HepG2 (cell line): ENCODE measurements around the gene LGALS1. TPM values are rescaled to one million over a fixed set of nuclear protein-coding genes. Genes with fewer than 3 reads are reported as not detected.

Experiments used
- ASH2L ChIP-seq: fragments of 300-600, 200-600 bp; sonication (generic); IDR thresholded peaks from 2 replicates; pipeline ENCODE4 v1.7.0; 2017; ENCODE audit warnings: low read depth, mild to moderate bottlenecking, moderate library complexity, mixed read lengths, low read length; ENCODE audit not compliant: insufficient read length
- FOXM1 ChIP-seq: sonication (generic); formaldehyde crosslinking; IDR thresholded peaks from 2 replicates; pipeline ENCODE4 v1.5.0; 2020; ENCODE audit warnings: missing genetic modification reagents
- FOXP1 ChIP-seq, 2 experiments: fragments of 450-650 bp in 1 of 2; IDR thresholded peaks; 2 replicates each; pipeline ENCODE4 v1.6.1; 2017 to 2018; ENCODE audit warnings: antibody characterized with exemption in 1 of 2
- HNF4A ChIP-seq: sonication (generic); formaldehyde crosslinking; IDR thresholded peaks from 2 replicates; pipeline ENCODE4 v1.4.0; 2020; ENCODE audit warnings: missing genetic modification reagents
- MXI1 ChIP-seq: IDR thresholded peaks from 3 replicates; pipeline ENCODE4 v1.6.1; 2012; ENCODE audit warnings: low read depth, low read length, inconsistent platforms, borderline replicate concordance
- NFKB2 ChIP-seq: sonication (generic); formaldehyde crosslinking; IDR thresholded peaks from 2 replicates; pipeline ENCODE4 v1.4.0; 2020; ENCODE audit warnings: missing genetic modification reagents, borderline replicate concordance
- RELA ChIP-seq: sonication (generic); formaldehyde crosslinking; IDR thresholded peaks from 2 replicates; pipeline ENCODE4 v1.4.0; 2020; ENCODE audit warnings: missing genetic modification reagents
- SP1 ChIP-seq, 2 experiments: fragments of 450-650 bp in 1 of 2; sonication (generic) in 1 of 2; formaldehyde crosslinking in 1 of 2; IDR thresholded peaks; 2 replicates each; pipeline versions ENCODE4 v1.4.0 to v1.6.1; 2016 to 2020; ENCODE audit warnings: missing genetic modification reagents in 1 of 2
- THYN1 ChIP-seq: sonication (generic); formaldehyde crosslinking; IDR thresholded peaks from 2 replicates; pipeline ENCODE4 v1.8.1; 2023; ENCODE audit warnings: low read depth, mild to moderate bottlenecking, moderate library complexity, missing genetic modification reagents, borderline replicate concordance
- ZFP36L1 ChIP-seq: sonication (generic); formaldehyde crosslinking; IDR thresholded peaks from 2 replicates; pipeline ENCODE4 v1.8.0; 2022; ENCODE audit warnings: mild to moderate bottlenecking, missing genetic modification reagents, moderate library complexity
- ZNF230 ChIP-seq: sonication (generic); formaldehyde crosslinking; IDR thresholded peaks from 2 replicates; pipeline ENCODE4 v1.4.0; 2020; ENCODE audit warnings: mild to moderate bottlenecking, missing genetic modification reagents
- ZNF430 ChIP-seq: sonication (generic); formaldehyde crosslinking; IDR thresholded peaks from 2 replicates; pipeline ENCODE4 v1.9.0; 2021; ENCODE audit warnings: mild to moderate bottlenecking, missing genetic modification reagents
- ZNF549 ChIP-seq: sonication (generic); formaldehyde crosslinking; IDR thresholded peaks from 2 replicates; pipeline ENCODE4 v1.5.0; 2020; ENCODE audit warnings: missing genetic modification reagents
- ZNF564 ChIP-seq: sonication (generic); formaldehyde crosslinking; IDR thresholded peaks from 2 replicates; pipeline ENCODE4 v1.8.1; 2023; ENCODE audit warnings: mild to moderate bottlenecking, missing genetic modification reagents
- ZNF567 ChIP-seq: sonication (generic); formaldehyde crosslinking; IDR thresholded peaks from 2 replicates; pipeline ENCODE4 v1.8.1; 2023; ENCODE audit warnings: mild to moderate bottlenecking, missing genetic modification reagents, borderline replicate concordance
- ZSCAN30 ChIP-seq: sonication (generic); formaldehyde crosslinking; IDR thresholded peaks from 2 replicates; pipeline ENCODE4 v1.5.0; 2020; ENCODE audit warnings: mild to moderate bottlenecking, missing genetic modification reagents
- polyA plus RNA-seq, 8 experiments: library from polyadenylated mRNA; depleted of rRNA in 3 of 8; stranded (reverse) in 7 of 8; unstranded in 1 of 8; fragments of >200 nt; fragmentation: Illumina TruSeq in 4 of 8; extraction: Trizol in 4 of 8; gene quantifications; 2 replicates each; pipeline versions ENCODE4 v1.2.1 to v1.2.3, GENCODE V29; 2011 to 2016; ENCODE audit warnings: low read depth in 4 of 8, missing spikeins in 1 of 8, mixed read lengths in 1 of 8; ENCODE audit not compliant: insufficient read depth in 1 of 8
- total RNA-seq, 5 experiments: library from RNA; depleted of rRNA; stranded (reverse); fragments of >200 nt; fragmentation: Illumina TruSeq; extraction: Trizol; gene quantifications; 2 replicates each; pipeline ENCODE4 v1.2.3, GENCODE V29; 2016; ENCODE audit warnings: low read depth in 1 of 5
- TF ChIP-seq, protein P1 (sequence below): sonication (generic); formaldehyde crosslinking; IDR thresholded peaks from 2 replicates; pipeline ENCODE4 v1.4.0; 2020; ENCODE audit warnings: missing genetic modification reagents, borderline replicate concordance
- TF ChIP-seq, protein P2 (sequence below): sonication (generic); formaldehyde crosslinking; IDR thresholded peaks from 2 replicates; pipeline ENCODE4 v1.9.0; 2021; ENCODE audit warnings: missing genetic modification reagents, borderline replicate concordance
- TF ChIP-seq, protein P3 (sequence below): fragments of 450-650 bp; IDR thresholded peaks from 2 replicates; pipeline ENCODE4 v1.6.1; 2017; ENCODE audit warnings: mild to moderate bottlenecking

LGALS1 gene
- total and polyA plus RNA-seq, 2 of the 13 experiments (the other 11 are each of a cell fraction or from before 2014, with no cell fraction given) = 103 to 858 TPM

DNA sequence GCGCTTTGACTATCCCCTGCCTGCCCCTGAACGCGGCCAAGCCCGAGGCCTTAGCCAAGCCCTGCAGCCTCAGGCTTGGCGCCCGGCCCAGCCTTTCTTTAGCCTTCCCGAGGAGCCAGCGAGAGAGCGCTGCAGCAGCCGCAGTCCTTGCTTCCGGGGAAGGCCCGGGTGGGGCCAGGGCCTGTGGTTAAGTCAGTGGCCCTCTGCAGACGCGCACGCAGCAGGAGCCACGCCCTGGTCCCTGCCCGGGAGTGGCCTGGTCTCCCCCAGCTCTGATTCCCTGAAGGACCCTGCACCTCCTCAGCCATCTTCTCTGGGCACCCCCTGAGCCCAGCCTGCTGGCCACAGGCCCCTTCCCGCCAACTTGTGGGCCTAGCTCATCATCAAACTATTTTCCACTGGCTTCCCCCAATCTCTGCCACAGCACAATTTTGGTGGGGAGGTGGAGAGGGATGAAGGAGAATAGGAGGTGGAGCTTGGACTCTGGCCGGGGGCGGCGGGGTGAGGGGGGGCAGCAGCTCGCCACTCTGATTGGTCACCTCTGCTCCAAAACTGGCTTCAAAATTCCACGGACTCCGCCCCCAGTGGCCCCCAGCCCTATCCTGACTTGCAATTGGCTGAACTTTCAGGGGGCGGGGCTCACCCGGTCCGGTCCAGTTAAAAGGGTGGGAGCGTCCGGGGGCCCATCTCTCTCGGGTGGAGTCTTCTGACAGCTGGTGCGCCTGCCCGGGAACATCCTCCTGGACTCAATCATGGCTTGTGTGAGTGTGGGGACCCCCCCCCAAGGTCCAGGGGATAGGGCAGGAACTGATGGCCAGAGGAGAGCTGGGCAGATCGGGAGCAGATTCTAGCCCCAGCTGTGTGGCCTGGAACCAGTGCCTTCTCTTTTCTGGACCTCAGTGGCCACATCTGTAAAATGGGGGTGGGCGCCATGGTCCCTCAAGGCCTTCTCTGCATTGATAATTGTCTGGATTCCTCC lies at the start of gene LGALS1 (continued):
- TF ChIP-seq, protein P1, sequence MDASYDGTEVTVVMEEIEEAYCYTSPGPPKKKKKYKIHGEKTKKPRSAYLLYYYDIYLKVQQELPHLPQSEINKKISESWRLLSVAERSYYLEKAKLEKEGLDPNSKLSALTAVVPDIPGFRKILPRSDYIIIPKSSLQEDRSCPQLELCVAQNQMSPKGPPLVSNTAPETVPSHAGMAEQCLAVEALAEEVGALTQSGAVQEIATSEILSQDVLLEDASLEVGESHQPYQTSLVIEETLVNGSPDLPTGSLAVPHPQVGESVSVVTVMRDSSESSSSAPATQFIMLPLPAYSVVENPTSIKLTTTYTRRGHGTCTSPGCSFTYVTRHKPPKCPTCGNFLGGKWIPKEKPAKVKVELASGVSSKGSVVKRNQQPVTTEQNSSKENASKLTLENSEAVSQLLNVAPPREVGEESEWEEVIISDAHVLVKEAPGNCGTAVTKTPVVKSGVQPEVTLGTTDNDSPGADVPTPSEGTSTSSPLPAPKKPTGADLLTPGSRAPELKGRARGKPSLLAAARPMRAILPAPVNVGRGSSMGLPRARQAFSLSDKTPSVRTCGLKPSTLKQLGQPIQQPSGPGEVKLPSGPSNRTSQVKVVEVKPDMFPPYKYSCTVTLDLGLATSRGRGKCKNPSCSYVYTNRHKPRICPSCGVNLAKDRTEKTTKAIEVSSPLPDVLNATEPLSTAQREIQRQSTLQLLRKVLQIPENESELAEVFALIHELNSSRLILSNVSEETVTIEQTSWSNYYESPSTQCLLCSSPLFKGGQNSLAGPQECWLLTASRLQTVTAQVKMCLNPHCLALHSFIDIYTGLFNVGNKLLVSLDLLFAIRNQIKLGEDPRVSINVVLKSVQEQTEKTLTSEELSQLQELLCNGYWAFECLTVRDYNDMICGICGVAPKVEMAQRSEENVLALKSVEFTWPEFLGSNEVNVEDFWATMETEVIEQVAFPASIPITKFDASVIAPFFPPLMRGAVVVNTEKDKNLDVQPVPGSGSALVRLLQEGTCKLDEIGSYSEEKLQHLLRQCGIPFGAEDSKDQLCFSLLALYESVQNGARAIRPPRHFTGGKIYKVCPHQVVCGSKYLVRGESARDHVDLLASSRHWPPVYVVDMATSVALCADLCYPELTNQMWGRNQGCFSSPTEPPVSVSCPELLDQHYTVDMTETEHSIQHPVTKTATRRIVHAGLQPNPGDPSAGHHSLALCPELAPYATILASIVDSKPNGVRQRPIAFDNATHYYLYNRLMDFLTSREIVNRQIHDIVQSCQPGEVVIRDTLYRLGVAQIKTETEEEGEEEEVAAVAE (CRISPR knock-in tag) = 0 out of 2 replicates have a peak, but pooled peaks have one; percentile 36
- TF ChIP-seq ZNF564 (no peak), ZNF430 (CRISPR knock-in tag) (no peak), ASH2L (peak; percentile 33), ZSCAN30 (no peak), ZNF230 (no peak), FOXP1 (IDR thresholded peaks at IDR 0.05) (no peak), FOXP1 (CRISPR knock-in tag; IDR thresholded peaks at IDR 0.05) (no peak), NFKB2 (CRISPR knock-in tag) (peak; percentile 11; the same call in 1 of the 2 replicates), ZFP36L1 (CRISPR knock-in tag) (no peak), THYN1 (CRISPR knock-in tag) (no peak), ZNF549 (CRISPR knock-in tag) (no peak), HNF4A (CRISPR knock-in tag) (peak; percentile 31), SP1 (IDR thresholded peaks at IDR 0.05) (no peak), SP1 (CRISPR knock-in tag; IDR thresholded peaks at IDR 0.05) (peak; percentile 85), ZNF567 (no peak), RELA (no peak), MXI1 (no peak; the same call in 2 of the 3 replicates), FOXM1 (CRISPR knock-in tag) (no peak)
- TF ChIP-seq, protein P2, sequence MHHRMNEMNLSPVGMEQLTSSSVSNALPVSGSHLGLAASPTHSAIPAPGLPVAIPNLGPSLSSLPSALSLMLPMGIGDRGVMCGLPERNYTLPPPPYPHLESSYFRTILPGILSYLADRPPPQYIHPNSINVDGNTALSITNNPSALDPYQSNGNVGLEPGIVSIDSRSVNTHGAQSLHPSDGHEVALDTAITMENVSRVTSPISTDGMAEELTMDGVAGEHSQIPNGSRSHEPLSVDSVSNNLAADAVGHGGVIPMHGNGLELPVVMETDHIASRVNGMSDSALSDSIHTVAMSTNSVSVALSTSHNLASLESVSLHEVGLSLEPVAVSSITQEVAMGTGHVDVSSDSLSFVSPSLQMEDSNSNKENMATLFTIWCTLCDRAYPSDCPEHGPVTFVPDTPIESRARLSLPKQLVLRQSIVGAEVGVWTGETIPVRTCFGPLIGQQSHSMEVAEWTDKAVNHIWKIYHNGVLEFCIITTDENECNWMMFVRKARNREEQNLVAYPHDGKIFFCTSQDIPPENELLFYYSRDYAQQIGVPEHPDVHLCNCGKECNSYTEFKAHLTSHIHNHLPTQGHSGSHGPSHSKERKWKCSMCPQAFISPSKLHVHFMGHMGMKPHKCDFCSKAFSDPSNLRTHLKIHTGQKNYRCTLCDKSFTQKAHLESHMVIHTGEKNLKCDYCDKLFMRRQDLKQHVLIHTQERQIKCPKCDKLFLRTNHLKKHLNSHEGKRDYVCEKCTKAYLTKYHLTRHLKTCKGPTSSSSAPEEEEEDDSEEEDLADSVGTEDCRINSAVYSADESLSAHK (CRISPR knock-in tag) = no peak
- TF ChIP-seq, protein P3, sequence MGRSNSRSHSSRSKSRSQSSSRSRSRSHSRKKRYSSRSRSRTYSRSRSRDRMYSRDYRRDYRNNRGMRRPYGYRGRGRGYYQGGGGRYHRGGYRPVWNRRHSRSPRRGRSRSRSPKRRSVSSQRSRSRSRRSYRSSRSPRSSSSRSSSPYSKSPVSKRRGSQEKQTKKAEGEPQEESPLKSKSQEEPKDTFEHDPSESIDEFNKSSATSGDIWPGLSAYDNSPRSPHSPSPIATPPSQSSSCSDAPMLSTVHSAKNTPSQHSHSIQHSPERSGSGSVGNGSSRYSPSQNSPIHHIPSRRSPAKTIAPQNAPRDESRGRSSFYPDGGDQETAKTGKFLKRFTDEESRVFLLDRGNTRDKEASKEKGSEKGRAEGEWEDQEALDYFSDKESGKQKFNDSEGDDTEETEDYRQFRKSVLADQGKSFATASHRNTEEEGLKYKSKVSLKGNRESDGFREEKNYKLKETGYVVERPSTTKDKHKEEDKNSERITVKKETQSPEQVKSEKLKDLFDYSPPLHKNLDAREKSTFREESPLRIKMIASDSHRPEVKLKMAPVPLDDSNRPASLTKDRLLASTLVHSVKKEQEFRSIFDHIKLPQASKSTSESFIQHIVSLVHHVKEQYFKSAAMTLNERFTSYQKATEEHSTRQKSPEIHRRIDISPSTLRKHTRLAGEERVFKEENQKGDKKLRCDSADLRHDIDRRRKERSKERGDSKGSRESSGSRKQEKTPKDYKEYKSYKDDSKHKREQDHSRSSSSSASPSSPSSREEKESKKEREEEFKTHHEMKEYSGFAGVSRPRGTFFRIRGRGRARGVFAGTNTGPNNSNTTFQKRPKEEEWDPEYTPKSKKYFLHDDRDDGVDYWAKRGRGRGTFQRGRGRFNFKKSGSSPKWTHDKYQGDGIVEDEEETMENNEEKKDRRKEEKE = no peak
